AG08396 (cell line): ENCODE data around the gene RUVBL1.

ENCODE experiments used
- DNase-seq: peaks from one replicate; pipeline ENCODE4 v3.0.0; 2012; ENCODE audit warnings: low spot score, mixed read lengths

The RUVBL1 gene

GRCh38 chr3:128133273-128133883 is 9.8 kb upstream of the RUVBL1 start:
- no peak for DNase-seq

DNA sequence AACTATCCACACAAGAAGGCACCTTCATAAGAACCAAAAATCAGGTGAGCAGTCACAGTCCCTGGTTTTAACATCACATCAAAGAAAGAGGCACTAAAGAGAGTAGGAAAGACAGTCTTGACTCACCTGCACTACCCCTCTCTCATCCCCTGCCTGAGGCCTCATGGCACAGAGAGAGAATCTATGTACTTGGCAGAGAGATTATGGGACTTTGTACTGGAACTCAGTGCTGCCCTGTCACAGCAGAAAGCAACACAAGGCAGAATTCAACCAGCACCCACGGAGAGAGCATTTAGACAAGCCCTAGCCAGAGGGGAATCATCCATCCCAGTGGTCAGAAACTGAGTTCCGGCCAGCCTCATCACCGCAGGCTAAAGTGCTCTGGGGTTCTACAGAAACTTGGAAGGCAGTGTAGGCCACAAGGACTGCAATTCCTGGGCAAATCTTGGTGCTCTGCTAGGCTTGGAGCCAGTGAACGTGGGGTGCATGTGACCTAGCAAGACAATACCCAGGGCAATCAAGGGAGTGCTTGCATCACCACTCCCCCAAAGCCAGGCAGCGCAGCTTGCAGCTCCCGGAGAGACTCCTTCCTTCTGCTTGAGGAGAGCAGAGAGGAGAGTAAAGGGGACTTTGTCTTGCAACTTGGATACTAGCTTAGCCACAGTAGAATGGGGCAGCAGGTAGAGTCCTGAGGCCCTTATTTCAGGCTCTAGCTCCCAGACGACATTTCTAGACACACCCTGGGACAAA is 8.5 kb upstream of the RUVBL1 start:
- DNase-seq: no peak

DNA sequence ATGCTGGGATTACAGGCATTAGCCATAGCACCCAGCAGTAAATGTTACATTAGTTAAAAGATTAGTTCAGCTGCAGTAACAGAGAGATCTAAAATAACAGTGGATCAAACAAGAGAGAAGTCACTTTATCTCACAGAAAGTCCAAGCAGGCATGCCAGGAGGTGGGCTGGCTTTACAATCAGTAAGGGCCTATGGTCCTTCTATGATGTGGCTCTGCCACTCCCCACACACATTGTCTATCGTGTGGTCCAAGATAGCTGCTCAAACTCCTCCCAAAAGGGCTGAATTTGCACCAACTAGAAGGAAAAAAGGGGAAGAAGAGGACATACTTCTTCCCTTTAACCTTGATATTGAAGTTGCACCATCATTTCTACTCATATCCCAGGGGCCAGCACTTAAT is 4.6 kb upstream of the RUVBL1 start:
- DNase-seq: no peak

DNA sequence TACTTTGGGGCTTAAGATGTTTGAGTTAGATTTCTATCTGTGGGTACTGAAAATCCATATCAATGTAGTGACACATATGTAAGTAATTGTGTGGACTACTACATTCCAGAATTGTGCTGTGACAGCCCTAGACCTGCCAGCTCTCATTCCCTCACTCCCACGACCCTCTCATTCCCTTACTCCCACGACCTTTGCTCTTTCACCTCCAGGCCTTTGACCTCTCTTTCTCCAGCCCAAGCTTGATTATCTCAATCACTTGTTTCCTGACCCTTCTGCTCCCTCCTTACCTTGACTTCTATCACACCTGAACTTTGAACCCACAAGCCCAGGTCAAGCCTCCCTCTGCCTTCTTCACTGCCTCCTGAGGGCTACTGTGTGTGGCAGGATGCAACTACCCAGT is 3.6 kb upstream of the RUVBL1 start:
- DNase-seq: no peak

DNA sequence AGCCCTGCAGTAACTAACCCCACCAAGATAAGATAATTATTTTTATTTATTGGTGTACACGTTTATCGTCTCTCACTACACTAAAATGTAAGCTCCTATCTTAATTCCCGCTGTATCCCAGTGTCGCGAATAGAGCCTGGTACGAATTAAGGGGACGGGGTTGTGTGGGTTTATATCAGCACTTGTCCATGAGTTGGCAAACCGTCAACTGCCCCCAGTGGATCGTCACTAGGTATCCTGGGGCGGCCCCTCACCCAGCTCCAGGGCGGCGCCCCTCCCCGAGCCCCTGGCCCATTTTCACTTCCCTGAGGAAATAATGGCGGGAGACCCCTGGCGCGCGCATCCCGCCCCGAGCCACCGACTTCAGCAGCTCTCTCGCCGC is 465 bp downstream of the RUVBL1 start:
- DNase-seq: no peak

GRCh38 chr3:128122013-128122412 is 1.6 kb downstream of the RUVBL1 start:
- no peak for DNase-seq

DNA sequence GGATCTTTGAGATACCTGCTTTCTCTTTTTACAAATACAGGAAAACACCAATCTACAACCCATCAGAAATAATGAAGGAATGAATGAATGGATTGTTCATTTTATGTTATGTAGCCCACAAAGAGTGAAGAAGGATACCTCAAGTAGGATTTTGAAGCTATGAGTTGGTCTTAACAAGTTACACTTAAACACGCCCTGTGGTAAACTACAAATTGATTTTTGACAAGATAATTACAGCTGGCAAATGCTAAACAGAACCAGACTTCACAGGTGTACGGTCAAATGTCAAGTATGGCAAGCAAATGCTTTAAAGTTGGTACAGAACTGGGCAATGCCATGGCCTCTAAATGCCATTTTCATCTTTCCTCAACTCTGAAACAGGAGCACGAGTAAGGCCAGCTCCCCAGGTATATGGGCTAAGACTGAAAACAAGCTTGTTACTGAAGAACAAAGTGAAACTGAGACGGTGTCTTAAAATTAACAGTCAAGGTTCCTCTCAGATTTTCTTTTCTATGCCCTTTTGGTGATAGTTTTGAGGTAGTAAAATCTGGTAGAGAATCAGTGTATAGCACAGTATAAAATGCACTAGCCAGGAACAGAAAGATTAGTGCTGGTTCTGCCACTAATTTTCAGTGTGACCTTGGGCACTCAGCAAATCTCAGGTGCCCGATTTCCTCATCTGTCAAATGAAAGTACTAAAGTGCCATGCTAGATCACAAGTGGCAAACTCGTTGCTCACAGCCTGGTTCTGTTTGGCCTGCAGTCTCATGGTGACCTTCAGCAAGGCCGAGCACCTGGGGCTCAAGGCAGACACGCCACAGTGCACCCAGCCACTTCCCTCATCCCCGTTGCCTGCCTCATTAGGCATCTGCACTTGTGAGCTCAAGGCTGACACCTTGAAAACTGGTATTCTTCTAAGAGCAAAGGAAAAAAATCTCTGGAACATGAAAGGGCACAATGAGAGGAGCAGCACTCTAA is 9.5 kb downstream of the RUVBL1 start:
- DNase-seq: no peak

DNA sequence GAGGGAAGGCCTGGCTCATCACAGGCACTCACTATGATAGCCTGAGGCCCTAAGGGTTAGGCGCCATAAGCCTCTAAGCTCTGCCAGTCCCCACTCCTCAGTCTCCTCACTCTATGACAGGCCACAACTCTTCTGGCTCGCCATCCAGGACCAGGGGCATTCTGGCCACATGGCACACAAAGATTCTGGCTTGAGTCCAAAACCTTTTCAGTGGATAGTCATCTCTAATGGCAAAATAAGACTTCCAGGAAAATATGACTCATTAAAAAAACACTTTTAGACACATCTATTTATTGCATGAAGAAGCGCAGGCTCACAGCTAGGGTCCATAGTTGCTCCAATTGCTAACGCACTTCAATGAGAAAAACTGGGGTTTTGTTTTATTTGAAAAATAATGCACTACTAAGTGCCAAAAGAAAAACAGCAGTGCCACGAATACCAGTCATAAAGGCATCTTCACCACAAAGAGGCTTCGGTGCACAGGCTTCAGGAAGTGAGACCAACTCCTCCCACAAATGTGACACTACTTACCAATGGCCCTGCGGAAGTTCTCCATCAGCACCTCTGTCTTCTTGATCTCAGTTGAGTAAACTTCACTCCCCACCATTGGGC is 11.1 kb downstream of the RUVBL1 start:
- peak; percentile 53 for DNase-seq

GRCh38 chr3:128111147-128111546 is 12.5 kb downstream of the RUVBL1 start:
- no peak for DNase-seq

- DNase-seq: no peak
Measured at GRCh38 chr3:128107834-128108233, 15.8 kb downstream of the RUVBL1 start.

DNA sequence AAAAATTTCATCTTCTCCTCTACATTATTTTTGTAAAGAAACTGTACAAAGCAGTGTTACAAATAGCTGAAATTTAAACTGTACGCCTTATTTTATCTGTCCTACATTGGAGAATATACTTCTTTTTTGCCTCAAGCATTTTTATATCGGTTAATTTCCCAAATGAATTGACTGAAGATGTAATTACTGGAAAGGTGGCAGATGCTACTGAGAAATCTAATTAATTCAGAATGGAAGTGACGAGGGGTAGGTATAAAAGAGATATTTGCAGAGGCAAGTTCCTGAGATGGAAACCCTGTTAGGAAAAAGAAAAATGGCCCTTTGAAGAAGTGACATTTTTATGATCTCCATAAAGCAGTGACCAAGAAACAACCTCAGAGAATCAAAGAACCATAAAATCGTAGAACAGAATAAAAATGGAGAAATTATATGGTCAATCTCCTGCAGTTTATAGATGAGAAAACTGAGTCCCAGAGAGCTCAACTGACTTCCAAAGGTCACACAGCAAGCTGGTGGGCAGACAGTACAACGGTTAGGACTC is 20.4 kb downstream of the RUVBL1 start:
- no peak for DNase-seq

DNA sequence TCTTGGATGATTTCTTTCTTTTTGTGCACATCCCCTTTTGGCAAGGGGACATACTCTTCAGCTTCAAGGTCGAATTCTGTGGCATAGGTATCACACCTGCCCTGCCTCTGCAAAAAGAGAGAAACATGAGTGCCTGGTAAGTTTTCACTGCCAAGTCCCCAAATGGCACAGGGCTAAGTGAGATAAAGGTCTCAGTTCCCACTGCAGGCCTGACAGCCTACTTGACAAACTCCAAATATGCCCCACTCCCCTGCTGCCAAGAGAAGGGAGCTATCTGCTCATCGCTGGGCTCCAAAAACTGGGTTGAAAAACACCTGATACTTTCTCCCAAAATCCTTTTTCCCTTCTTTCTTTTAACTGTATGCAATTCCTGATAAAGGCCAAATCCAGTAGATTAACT is 23.0 kb downstream of the RUVBL1 start:
- no peak for DNase-seq

- DNase-seq: no peak
Measured at GRCh38 chr3:128100161-128100560, 23.5 kb downstream of the RUVBL1 start.

DNA sequence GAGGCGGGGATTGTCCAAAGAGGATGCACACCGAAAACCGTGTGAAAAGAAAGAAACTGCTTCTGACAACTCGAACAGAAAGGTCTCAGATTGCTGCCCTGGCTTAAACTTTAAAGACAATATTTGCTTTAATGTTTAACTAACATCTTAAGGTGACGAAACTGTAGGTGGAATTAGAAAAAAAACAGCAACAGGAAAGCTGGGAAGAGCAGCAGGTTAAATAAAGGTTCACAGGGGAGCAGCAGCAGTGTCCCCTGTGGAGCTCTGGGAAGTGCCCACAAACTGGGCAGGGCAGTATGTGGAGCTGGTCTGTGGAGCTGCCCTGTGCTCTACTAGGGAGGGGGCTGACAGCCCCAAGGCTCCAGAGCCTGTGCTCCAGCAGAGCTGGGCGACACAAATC is 25.4 kb downstream of the RUVBL1 start:
- no peak for DNase-seq

DNA sequence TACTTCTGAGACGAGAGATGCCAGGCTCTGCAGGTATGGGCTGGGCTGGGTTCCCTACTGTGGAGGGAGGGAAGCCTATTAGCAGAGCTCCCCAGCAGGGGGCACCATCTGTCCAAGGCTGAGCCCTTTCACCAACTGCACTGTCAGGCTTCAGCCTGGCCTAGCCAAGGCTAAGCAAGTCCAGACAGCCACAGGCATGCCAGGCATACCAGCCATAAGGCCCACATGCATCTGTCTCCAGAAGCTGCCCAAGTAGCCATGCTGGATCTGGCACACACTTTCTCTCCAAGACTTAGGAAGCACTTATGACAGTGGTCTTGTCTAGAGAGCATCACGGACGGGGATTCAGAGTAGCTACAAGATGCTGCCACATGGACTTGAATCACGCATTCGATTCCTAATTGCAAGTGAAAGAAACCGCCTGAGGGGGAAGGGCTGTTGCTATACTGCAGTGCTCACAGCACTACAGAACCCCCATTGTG is 28.3 kb downstream of the RUVBL1 start:
- DNase-seq: peak; percentile 88

GRCh38 chr3:128094295-128095151 is 29.1 kb downstream of the RUVBL1 start:
- no peak for DNase-seq

GRCh38 chr3:128091586-128091985 is 32.0 kb downstream of the RUVBL1 start:
- DNase-seq: no peak

- no peak for DNase-seq
Measured at GRCh38 chr3:128089135-128089534, 34.5 kb downstream of the RUVBL1 start.

DNA sequence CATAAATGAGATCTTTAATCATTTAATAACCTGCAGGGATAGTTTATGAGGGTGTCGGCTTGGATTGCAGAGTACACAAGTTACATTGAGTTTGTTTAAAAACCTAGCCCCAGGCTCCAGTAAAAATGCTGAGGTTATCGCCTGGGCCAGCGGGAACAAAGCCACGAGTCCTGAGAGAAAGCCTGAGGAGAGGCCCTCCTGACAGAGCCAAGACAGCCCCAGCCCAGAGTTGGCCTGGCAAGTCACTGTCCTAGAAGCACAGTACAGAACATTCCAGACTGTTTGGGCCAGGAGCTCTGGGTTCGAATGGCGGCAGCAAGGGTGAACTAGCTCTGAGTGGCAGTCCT is 39.0 kb downstream of the RUVBL1 start:
- no peak for DNase-seq

DNA sequence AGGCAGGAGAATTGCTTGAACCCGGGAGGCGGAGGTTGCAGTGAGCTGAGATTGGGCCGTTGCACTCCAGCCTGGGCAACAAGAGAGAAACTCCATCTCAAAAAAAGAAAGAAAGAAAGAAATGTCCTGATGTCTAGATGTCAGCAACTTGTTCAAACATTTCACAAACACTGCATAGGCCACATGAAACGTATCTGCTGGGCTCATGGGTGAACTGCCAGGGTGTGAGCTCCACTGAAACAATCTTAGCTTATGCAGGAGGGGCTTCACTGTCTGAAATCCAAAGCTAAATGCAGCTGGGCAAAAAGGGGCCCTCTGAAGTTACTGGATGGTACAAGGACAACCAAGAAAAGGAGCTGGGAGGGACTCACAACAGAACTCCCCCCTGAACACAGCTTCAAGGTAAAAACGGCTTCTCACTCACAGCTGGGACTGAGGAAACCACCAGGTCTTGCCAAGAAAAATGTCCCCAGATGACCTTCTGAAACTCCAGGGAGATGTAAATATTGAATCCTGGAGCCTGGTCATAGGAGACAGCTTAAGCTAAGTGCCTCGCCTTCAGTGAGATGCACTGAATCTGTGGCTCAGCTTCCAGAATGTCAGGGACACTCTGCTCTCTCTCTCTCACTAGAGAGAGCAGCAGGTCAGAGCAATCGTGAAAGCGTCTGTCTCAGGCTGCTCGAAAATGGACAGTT is 39.5 kb downstream of the RUVBL1 start:
- DNase-seq: peak; percentile 62
